ENCODE data around the gene SEMA5B.

Gene SEMA5B

GRCh38 chr3:122975163-122975923, 52.2 kb downstream of the SEMA5B start:
- TF ChIP-seq, protein P1, sequence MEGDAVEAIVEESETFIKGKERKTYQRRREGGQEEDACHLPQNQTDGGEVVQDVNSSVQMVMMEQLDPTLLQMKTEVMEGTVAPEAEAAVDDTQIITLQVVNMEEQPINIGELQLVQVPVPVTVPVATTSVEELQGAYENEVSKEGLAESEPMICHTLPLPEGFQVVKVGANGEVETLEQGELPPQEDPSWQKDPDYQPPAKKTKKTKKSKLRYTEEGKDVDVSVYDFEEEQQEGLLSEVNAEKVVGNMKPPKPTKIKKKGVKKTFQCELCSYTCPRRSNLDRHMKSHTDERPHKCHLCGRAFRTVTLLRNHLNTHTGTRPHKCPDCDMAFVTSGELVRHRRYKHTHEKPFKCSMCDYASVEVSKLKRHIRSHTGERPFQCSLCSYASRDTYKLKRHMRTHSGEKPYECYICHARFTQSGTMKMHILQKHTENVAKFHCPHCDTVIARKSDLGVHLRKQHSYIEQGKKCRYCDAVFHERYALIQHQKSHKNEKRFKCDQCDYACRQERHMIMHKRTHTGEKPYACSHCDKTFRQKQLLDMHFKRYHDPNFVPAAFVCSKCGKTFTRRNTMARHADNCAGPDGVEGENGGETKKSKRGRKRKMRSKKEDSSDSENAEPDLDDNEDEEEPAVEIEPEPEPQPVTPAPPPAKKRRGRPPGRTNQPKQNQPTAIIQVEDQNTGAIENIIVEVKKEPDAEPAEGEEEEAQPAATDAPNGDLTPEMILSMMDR (IDR thresholded peaks at IDR 0.05; ENCODE audit: extremely low read depth, missing control alignments): no peak
- peak; percentile 24 for DNase-seq (ENCODE audit: low spot score)

DNA sequence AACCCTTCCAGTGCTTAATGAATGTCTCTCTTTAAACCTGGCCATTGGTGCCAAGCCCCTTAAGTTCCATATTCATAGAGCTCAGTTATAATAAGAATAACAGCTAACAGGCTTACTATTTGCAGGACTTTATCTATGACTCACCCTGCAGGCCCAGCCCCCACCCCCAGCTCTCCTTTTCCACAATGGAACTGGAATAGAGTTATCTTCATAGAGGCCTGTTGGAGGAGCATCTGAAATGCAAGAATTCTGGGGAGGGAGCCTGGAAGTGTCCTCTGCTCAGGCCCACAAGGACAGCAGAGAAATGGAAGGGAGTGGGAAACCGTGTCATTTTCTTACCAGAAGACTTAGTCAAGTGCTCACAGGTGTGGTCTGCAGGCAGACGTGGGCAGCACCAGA, 52.8 kb downstream of the SEMA5B start:
- DNase-seq (ENCODE audit: low spot score): no peak
- TF ChIP-seq, protein P1 (IDR thresholded peaks at IDR 0.05; ENCODE audit: extremely low read depth, missing control alignments): no peak

DNA sequence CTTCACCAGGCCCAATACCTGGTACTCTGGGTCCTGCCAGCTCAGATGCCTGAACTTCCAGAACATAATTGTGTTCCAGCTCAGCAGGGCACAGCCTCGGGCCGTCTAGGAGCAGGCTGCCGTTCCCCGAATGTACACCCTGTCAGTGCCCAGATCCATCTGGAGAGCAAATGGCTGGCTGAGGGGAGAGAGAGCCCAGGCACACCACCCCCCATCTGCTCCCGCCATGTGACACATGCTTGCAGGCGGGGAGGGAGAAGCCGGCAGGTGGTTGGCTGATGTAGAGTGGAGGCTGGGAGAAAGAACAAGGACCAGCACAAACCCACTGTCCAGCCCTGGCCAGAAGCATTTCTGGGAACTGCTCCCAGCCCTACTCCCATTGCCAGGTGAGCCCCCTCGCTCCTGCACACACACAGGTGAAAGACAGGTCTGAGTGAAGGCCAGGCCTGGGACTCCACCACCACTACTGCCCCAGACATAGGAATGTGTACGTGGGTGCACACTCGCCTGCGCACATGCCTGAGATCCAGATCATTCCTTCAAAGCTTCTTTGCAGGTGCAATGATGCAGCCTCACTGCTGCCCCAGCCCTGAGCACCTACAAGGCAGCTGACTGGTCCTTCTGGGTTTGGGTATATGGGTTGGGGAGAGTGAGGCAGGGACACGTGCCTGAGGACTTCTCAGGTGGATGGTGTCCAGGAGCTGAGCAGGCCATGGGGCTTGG, 53.5 kb downstream of the SEMA5B start:
- TF ChIP-seq, protein P1 (IDR thresholded peaks at IDR 0.05; ENCODE audit: extremely low read depth, missing control alignments): no peak
- no peak for DNase-seq (ENCODE audit: low spot score)

DNA sequence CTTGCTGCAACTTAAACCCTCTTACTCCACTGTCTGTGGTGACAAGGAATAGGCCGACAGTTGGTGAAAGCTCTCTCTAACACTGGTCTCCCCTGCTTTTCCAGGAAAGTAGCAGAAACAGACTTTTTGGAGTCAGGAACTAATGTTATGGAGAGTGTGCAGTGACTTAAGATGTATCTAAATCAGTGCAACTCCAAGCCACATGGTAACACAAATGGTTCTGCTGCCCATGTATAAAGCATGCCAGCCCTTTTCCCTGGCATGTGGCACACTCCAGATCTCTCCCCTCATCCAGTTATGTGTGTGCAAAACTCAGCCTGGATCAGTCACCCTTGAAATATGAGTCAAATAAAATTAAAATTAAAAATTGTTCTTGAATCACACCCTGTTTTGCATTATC, 55.4 kb downstream of the SEMA5B start:
- TF ChIP-seq, protein P1 (IDR thresholded peaks at IDR 0.05; ENCODE audit: extremely low read depth, missing control alignments): no peak
- no peak for DNase-seq (ENCODE audit: low spot score)

DNA sequence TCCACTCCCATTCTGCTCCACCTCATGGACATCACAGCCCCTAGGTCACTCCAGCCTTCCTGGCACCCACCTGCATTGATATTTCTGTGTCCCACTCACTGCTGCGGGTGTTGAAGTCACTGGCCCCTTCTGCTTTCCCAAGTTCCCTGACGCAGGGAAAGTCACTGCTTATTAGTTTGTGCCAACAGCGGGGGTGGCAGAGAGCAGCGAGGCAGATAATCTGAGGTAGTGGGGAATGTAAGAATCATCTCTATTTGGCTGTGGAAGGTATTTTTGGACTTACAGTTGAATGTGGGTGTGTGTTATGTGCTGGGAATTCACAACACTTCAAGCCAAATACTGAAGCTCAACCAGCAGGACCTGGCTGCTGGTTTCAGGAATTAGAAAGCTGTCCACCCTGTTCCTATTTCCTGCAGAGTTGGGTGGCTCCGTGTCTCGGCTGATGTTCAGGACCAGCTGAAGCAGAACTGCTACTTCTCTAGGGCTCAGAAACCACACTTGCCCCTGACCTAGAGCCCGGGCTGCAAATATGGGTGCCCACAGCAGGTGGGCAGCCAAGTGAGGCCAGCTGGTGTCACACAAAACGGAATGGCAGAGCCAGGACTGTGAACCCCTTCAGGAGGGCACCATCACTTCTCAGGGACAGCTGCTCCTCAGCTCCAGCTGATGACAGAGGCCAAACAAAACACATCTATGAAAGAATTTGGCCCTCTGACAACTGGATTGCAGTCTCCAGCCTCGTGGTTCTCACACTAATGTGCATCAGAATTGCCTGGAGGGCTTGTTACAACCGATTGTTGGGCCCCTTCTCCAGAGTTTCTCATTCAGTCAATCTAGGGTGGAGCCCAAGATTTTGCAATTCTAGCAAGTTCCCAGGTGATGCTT, 57.7 kb downstream of the SEMA5B start:
- no peak for DNase-seq (ENCODE audit: low spot score)
- TF ChIP-seq, protein P1 (IDR thresholded peaks at IDR 0.05; ENCODE audit: extremely low read depth, missing control alignments): no peak

DNA sequence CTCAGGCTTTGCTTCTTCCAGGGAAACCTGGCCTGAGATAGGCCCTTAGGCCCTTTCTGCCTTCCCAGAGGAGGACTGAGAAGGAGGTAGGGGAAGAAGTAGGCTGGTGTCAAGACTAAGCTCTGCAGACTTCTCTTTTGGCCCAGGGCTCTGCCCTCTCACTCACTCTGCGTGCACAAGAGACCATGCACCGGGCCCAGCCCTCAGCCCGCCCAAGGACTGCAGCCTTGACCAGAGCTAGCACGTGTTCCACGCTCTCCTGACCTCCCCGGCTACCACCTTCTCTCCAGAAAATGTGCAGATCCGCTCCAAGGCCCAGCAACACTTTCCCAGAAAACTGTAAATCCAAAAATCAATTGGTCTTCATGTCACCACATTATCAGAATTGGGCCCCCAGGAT, 59.8 kb downstream of the SEMA5B start:
- TF ChIP-seq, protein P1 (IDR thresholded peaks at IDR 0.05; ENCODE audit: extremely low read depth, missing control alignments): no peak

More for the DNA sequence above, 59.8 kb downstream of the SEMA5B start:
- DNase-seq (ENCODE audit: low spot score): no peak

Measured in GM20000 (cell line).